Measurements from ENCODE around the gene PRKCH.
A peak's percentile ranks its signal among the peaks of the same experiment; 100 is the strongest.

The PRKCH gene

GRCh38 chr14:61535458-61535857 lies 214.1 kb downstream of the PRKCH start:
- Histone ChIP-seq H3K27me3 (ENCODE audit: insufficient read depth, low read length) (no peaks in the 10 kb centered on the region), H2AFZ (ENCODE audit: low read length, unreplicated experiment) (no peak overlapping the region), H3K4me3 (ENCODE audit: low read depth, low read length) (no peak overlapping the region), H3K36me3 (ENCODE audit: insufficient read depth, low read length) (no peaks in the 10 kb centered on the region), H3K4me1 (ENCODE audit: control insufficient read depth, insufficient read depth, low read length, unreplicated experiment) (peaks cover 67% of the 10 kb centered on the region), H3K79me2 (ENCODE audit: control insufficient read depth, insufficient read depth, low read length, unreplicated experiment) (no peaks in the 10 kb centered on the region), H3K27ac (ENCODE audit: low read depth, low read length) (no peak overlapping the region)

- Histone ChIP-seq H3K4me1 (ENCODE audit: control insufficient read depth, insufficient read depth, low read length, unreplicated experiment) (peaks cover 52% of the 10 kb centered on the region), H3K79me2 (ENCODE audit: control insufficient read depth, insufficient read depth, low read length, unreplicated experiment) (no peaks in the 10 kb centered on the region), H3K27ac (ENCODE audit: low read depth, low read length) (peak overlapping the region; percentile 90), H3K4me3 (ENCODE audit: low read depth, low read length) (no peak overlapping the region; the same call in 1 of the 2 replicates), H3K27me3 (ENCODE audit: insufficient read depth, low read length) (no peaks in the 10 kb centered on the region), H3K36me3 (ENCODE audit: insufficient read depth, low read length) (no peaks in the 10 kb centered on the region), H2AFZ (ENCODE audit: low read length, unreplicated experiment) (no peak overlapping the region)
These were observed 215.5 kb downstream of the PRKCH start for GRCh38 chr14:61536661-61537562.

GRCh38 chr14:61537563-61538463 lies 216.4 kb downstream of the PRKCH start:
- Histone ChIP-seq H3K4me3 (ENCODE audit: low read depth, low read length) (no peak overlapping the region; the same call in 1 of the 2 replicates), H3K36me3 (ENCODE audit: insufficient read depth, low read length) (no peaks in the 10 kb centered on the region), H3K27ac (ENCODE audit: low read depth, low read length) (peak overlapping the region; percentile 90), H3K27me3 (ENCODE audit: insufficient read depth, low read length) (no peaks in the 10 kb centered on the region), H3K79me2 (ENCODE audit: control insufficient read depth, insufficient read depth, low read length, unreplicated experiment) (no peaks in the 10 kb centered on the region), H3K4me1 (ENCODE audit: control insufficient read depth, insufficient read depth, low read length, unreplicated experiment) (peaks cover 43% of the 10 kb centered on the region), H2AFZ (ENCODE audit: low read length, unreplicated experiment) (peak overlapping the region; percentile 34)

GRCh38 chr14:61538464-61539022 lies 217.2 kb downstream of the PRKCH start:
- Histone ChIP-seq H3K79me2 (ENCODE audit: control insufficient read depth, insufficient read depth, low read length, unreplicated experiment) (no peaks in the 10 kb centered on the region), H3K4me3 (ENCODE audit: low read depth, low read length) (no peak overlapping the region), H3K27ac (ENCODE audit: low read depth, low read length) (peak overlapping the region; percentile 90), H3K36me3 (ENCODE audit: insufficient read depth, low read length) (no peaks in the 10 kb centered on the region), H3K27me3 (ENCODE audit: insufficient read depth, low read length) (no peaks in the 10 kb centered on the region), H3K4me1 (ENCODE audit: control insufficient read depth, insufficient read depth, low read length, unreplicated experiment) (peaks cover 43% of the 10 kb centered on the region), H2AFZ (ENCODE audit: low read length, unreplicated experiment) (no peak overlapping the region)

- no peak overlapping the region for H3K4me3 ChIP-seq (ENCODE audit: low read depth, low read length)
- H2AFZ ChIP-seq (ENCODE audit: low read length, unreplicated experiment): no peak overlapping the region
- no peaks in the 10 kb centered on the region for H3K79me2 ChIP-seq (ENCODE audit: control insufficient read depth, insufficient read depth, low read length, unreplicated experiment)
- H3K27me3 ChIP-seq (ENCODE audit: insufficient read depth, low read length): no peaks in the 10 kb centered on the region
- H3K4me1 ChIP-seq (ENCODE audit: control insufficient read depth, insufficient read depth, low read length, unreplicated experiment): peaks cover 43% of the 10 kb centered on the region
- no peaks in the 10 kb centered on the region for H3K36me3 ChIP-seq (ENCODE audit: insufficient read depth, low read length)
- H3K27ac ChIP-seq (ENCODE audit: low read depth, low read length): no peak overlapping the region
These were observed 218.3 kb downstream of the PRKCH start for GRCh38 chr14:61539631-61540030.

- H2AFZ ChIP-seq (ENCODE audit: low read length, unreplicated experiment): no peak overlapping the region
- H3K4me3 ChIP-seq (ENCODE audit: low read depth, low read length): no peak overlapping the region
- H3K27ac ChIP-seq (ENCODE audit: low read depth, low read length): no peak overlapping the region
- no peaks in the 10 kb centered on the region for H3K79me2 ChIP-seq (ENCODE audit: control insufficient read depth, insufficient read depth, low read length, unreplicated experiment)
- H3K36me3 ChIP-seq (ENCODE audit: insufficient read depth, low read length): no peaks in the 10 kb centered on the region
- H3K4me1 ChIP-seq (ENCODE audit: control insufficient read depth, insufficient read depth, low read length, unreplicated experiment): peaks cover 34% of the 10 kb centered on the region
- no peaks in the 10 kb centered on the region for H3K27me3 ChIP-seq (ENCODE audit: insufficient read depth, low read length)
These were observed 219.6 kb downstream of the PRKCH start for GRCh38 chr14:61540931-61541330.

GRCh38 chr14:61542848-61543790 lies 221.7 kb downstream of the PRKCH start:
- Histone ChIP-seq H3K4me3 (ENCODE audit: low read depth, low read length) (no peak overlapping the region), H3K36me3 (ENCODE audit: insufficient read depth, low read length) (peaks cover 5% of the 10 kb centered on the region; the same call in 1 of the 2 replicates), H3K27me3 (ENCODE audit: insufficient read depth, low read length) (no peaks in the 10 kb centered on the region), H2AFZ (ENCODE audit: low read length, unreplicated experiment) (peak overlapping the region; percentile 9), H3K79me2 (ENCODE audit: control insufficient read depth, insufficient read depth, low read length, unreplicated experiment) (no peaks in the 10 kb centered on the region), H3K27ac (ENCODE audit: low read depth, low read length) (peak overlapping the region; percentile 50), H3K4me1 (ENCODE audit: control insufficient read depth, insufficient read depth, low read length, unreplicated experiment) (peaks cover 29% of the 10 kb centered on the region)

GRCh38 chr14:61543946-61544345 lies 222.6 kb downstream of the PRKCH start:
- Histone ChIP-seq H2AFZ (ENCODE audit: low read length, unreplicated experiment) (no peak overlapping the region), H3K27ac (ENCODE audit: low read depth, low read length) (peak overlapping the region; percentile 50; the same call in 1 of the 2 replicates), H3K4me1 (ENCODE audit: control insufficient read depth, insufficient read depth, low read length, unreplicated experiment) (peaks cover 34% of the 10 kb centered on the region), H3K79me2 (ENCODE audit: control insufficient read depth, insufficient read depth, low read length, unreplicated experiment) (no peaks in the 10 kb centered on the region), H3K4me3 (ENCODE audit: low read depth, low read length) (no peak overlapping the region), H3K36me3 (ENCODE audit: insufficient read depth, low read length) (peaks cover 7% of the 10 kb centered on the region; the same call in 1 of the 2 replicates), H3K27me3 (ENCODE audit: insufficient read depth, low read length) (no peaks in the 10 kb centered on the region)

- H3K27me3 ChIP-seq (ENCODE audit: insufficient read depth, low read length): no peaks in the 10 kb centered on the region
- no peak overlapping the region for H3K4me3 ChIP-seq (ENCODE audit: low read depth, low read length)
- peaks cover 7% of the 10 kb centered on the region; the same call in 1 of the 2 replicates for H3K36me3 ChIP-seq (ENCODE audit: insufficient read depth, low read length)
- peaks cover 41% of the 10 kb centered on the region for H3K4me1 ChIP-seq (ENCODE audit: control insufficient read depth, insufficient read depth, low read length, unreplicated experiment)
- H3K27ac ChIP-seq (ENCODE audit: low read depth, low read length): no peak overlapping the region
- H3K79me2 ChIP-seq (ENCODE audit: control insufficient read depth, insufficient read depth, low read length, unreplicated experiment): no peaks in the 10 kb centered on the region
- no peak overlapping the region for H2AFZ ChIP-seq (ENCODE audit: low read length, unreplicated experiment)
These were observed 223.3 kb downstream of the PRKCH start for GRCh38 chr14:61544448-61545330.
